A549 (cell line): ENCODE measurements around the gene PITPNB.

Experiments used
- CTCF ChIP-seq: fragments of >200 bp; sonication (Bioruptor Twin); formaldehyde crosslinking; IDR thresholded peaks from 3 replicates; pipeline ENCODE4 v1.5.1; 2016
- JUNB ChIP-seq: fragments of >200 bp; sonication (Bioruptor Twin); formaldehyde crosslinking; IDR thresholded peaks from 2 replicates; pipeline ENCODE4 v1.6.1; 2016
- POLR2A ChIP-seq: IDR thresholded peaks from 2 replicates; pipeline ENCODE4 v1.6.1; 2012; ENCODE audit warnings: mild to moderate bottlenecking, low read length
- SREBF2 ChIP-seq: fragments of 450-650 bp; IDR thresholded peaks from 2 replicates; pipeline ENCODE4 v1.6.1; 2014; ENCODE audit warnings: mild to moderate bottlenecking, moderate library complexity

GRCh38 chr22:27915986-27916385 is 3.1 kb downstream of the PITPNB start:
- no peak for TF ChIP-seq JUNB
- no peak for TF ChIP-seq POLR2A
- TF ChIP-seq SREBF2 = no peak
- no peak for TF ChIP-seq CTCF
